HepG2 (cell line): ENCODE measurements around the gene CPNE1. TPM values are rescaled to one million over a fixed set of nuclear protein-coding genes. Genes with fewer than 3 reads are reported as not detected.

Experiments
- GATA4 ChIP-seq: sonication (generic); IDR thresholded peaks from 2 replicates; pipeline ENCODE4 v1.6.1; 2016; ENCODE audit warnings: antibody characterized with exemption, low read depth, borderline replicate concordance
- KLF16 ChIP-seq, 2 experiments: sonication (generic) in 1 of 2; formaldehyde crosslinking in 1 of 2; IDR thresholded peaks; 2 replicates each; pipeline versions ENCODE4 v1.6.1 to v1.8.0; 2016 to 2023; ENCODE audit warnings: missing genetic modification reagents in 2 of 2, missing compliant biosample characterization in 1 of 2
- PITX1 ChIP-seq: sonication (generic); formaldehyde crosslinking; IDR thresholded peaks from 2 replicates; pipeline ENCODE4 v1.5.1; 2020; ENCODE audit warnings: mild to moderate bottlenecking, missing genetic modification reagents
- RBM22 ChIP-seq: fragments of 200-400 bp; formaldehyde crosslinking; optimal IDR thresholded peaks from 2 replicates; pipeline ENCODE3; 2017; ENCODE audit warnings: mild to moderate bottlenecking, low read length, moderate library complexity
- RBM39 ChIP-seq: fragments of 200-400 bp; formaldehyde crosslinking; IDR thresholded peaks from one replicate; pipeline ENCODE4 v1.6.1; 2018; ENCODE audit warnings: antibody characterized with exemption, mild to moderate bottlenecking, low read depth, low read length; ENCODE audit not compliant: poor library complexity, severe bottlenecking
- SMAD3 ChIP-seq: sonication (generic); formaldehyde crosslinking; IDR thresholded peaks from 2 replicates; pipeline ENCODE4 v1.4.0; 2020; ENCODE audit warnings: missing genetic modification reagents
- TFAP4 ChIP-seq: sonication (generic); IDR thresholded peaks from 2 replicates; pipeline ENCODE4 v1.6.1; 2016; ENCODE audit warnings: low read depth, borderline replicate concordance
- TOE1 ChIP-seq: sonication (generic); formaldehyde crosslinking; IDR thresholded peaks from 2 replicates; pipeline ENCODE4 v1.4.0; 2020; ENCODE audit warnings: mild to moderate bottlenecking, missing genetic modification reagents
- ZC3H4 ChIP-seq: sonication (generic); formaldehyde crosslinking; IDR thresholded peaks from 2 replicates; pipeline ENCODE4 v1.4.0; 2020; ENCODE audit warnings: missing genetic modification reagents, borderline replicate concordance
- ZNF350 ChIP-seq: sonication (generic); formaldehyde crosslinking; IDR thresholded peaks from 2 replicates; pipeline ENCODE4 v1.4.0; 2020; ENCODE audit warnings: mild to moderate bottlenecking, low read depth, missing genetic modification reagents, borderline replicate concordance
- ZNF431 ChIP-seq: sonication (generic); formaldehyde crosslinking; IDR thresholded peaks from 2 replicates; pipeline ENCODE4 v1.9.0; 2022; ENCODE audit warnings: missing genetic modification reagents, low read depth, mild to moderate bottlenecking, borderline replicate concordance
- ZNF530 ChIP-seq: sonication (generic); formaldehyde crosslinking; IDR thresholded peaks from 2 replicates; pipeline ENCODE4 v1.5.0; 2020; ENCODE audit warnings: low read depth, mild to moderate bottlenecking, missing genetic modification reagents
- ZNF687 ChIP-seq: sonication (generic); formaldehyde crosslinking; IDR thresholded peaks from 2 replicates; pipeline ENCODE4 v1.5.1; 2020; ENCODE audit warnings: mild to moderate bottlenecking, missing genetic modification reagents, moderate library complexity
- ZNF703 ChIP-seq: sonication (generic); formaldehyde crosslinking; IDR thresholded peaks from 2 replicates; pipeline ENCODE4 v1.5.1; 2020; ENCODE audit warnings: missing genetic modification reagents, mild to moderate bottlenecking, moderate library complexity, borderline replicate concordance
- ZNF816 ChIP-seq: sonication (generic); formaldehyde crosslinking; IDR thresholded peaks from 2 replicates; pipeline ENCODE4 v1.8.0; 2022; ENCODE audit warnings: missing genetic modification reagents, mild to moderate bottlenecking, borderline replicate concordance
- polyA plus RNA-seq, 8 experiments: library from polyadenylated mRNA; depleted of rRNA in 3 of 8; stranded (reverse) in 7 of 8; unstranded in 1 of 8; fragments of >200 nt; fragmentation: Illumina TruSeq in 4 of 8; extraction: Trizol in 4 of 8; gene quantifications; 2 replicates each; pipeline versions ENCODE4 v1.2.1 to v1.2.3, GENCODE V29; 2011 to 2016; ENCODE audit warnings: low read depth in 4 of 8, missing spikeins in 1 of 8, mixed read lengths in 1 of 8; ENCODE audit not compliant: insufficient read depth in 1 of 8
- total RNA-seq, 5 experiments: library from RNA; depleted of rRNA; stranded (reverse); fragments of >200 nt; fragmentation: Illumina TruSeq; extraction: Trizol; gene quantifications; 2 replicates each; pipeline ENCODE4 v1.2.3, GENCODE V29; 2016; ENCODE audit warnings: low read depth in 1 of 5
- TF ChIP-seq, protein P1 (sequence below): sonication (generic); formaldehyde crosslinking; IDR thresholded peaks from 2 replicates; pipeline ENCODE4 v1.5.0; 2020; ENCODE audit warnings: mild to moderate bottlenecking, missing genetic modification reagents
- TF ChIP-seq, protein P2 (sequence below): IDR thresholded peaks from 2 replicates; pipeline ENCODE4 v1.6.1; 2016; ENCODE audit warnings: low read depth, control low read depth

CPNE1 gene
- total and polyA plus RNA-seq, 2 of the 13 experiments (the other 11 are each of a cell fraction or from before 2014, with no cell fraction given): 408 to 431 TPM

DNA sequence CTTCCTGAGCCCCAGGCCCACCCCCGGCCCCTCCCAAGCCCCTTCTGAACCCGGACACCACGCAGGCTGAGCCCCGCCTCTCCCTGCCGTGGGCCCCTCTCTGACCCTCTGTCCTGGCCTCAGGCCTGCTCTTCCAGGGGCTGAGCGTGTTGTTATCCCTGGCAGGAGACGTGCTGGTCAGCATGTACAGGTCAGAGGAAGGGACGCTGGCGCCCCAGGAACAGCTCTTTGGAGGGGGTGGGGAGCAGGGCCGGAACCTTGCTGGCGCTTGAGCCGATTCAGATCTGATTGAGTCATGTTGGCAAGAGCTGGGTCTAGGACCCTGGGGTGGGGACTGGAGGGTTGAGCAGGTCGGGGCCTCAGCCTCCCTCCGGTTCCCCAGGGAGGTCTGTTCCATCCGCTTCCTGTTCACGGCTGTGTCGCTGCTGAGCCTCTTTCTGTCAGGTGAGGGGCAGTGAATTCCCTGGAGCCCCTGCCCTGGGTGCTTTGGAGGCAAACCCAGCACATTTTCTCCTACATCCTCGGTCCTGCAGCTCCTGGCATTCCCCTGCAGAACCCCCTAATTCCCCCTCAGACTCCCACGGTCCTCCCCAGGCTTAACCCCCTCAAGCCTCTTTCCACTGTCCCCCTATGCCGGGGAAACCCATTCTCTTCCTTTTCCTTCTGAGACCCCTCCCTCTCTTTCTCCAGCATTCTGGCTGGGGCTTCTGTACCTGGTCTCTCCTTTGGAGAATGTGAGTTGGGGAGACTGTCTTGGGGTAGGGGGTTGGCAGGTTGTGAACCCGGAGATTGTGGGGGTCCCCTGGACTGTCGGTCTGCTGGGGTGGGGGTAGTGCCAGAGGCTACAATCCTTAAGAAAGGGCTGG is 47.1 kb downstream of the CPNE1 start (continued):
- TF ChIP-seq, protein P1, sequence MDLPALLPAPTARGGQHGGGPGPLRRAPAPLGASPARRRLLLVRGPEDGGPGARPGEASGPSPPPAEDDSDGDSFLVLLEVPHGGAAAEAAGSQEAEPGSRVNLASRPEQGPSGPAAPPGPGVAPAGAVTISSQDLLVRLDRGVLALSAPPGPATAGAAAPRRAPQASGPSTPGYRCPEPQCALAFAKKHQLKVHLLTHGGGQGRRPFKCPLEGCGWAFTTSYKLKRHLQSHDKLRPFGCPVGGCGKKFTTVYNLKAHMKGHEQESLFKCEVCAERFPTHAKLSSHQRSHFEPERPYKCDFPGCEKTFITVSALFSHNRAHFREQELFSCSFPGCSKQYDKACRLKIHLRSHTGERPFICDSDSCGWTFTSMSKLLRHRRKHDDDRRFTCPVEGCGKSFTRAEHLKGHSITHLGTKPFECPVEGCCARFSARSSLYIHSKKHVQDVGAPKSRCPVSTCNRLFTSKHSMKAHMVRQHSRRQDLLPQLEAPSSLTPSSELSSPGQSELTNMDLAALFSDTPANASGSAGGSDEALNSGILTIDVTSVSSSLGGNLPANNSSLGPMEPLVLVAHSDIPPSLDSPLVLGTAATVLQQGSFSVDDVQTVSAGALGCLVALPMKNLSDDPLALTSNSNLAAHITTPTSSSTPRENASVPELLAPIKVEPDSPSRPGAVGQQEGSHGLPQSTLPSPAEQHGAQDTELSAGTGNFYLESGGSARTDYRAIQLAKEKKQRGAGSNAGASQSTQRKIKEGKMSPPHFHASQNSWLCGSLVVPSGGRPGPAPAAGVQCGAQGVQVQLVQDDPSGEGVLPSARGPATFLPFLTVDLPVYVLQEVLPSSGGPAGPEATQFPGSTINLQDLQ (CRISPR knock-in tag): peak; percentile 77; the same call in 1 of the 2 replicates
- TF ChIP-seq KLF16 (CRISPR knock-in tag; IDR thresholded peaks at IDR 0.05) (peak in 1 of 2 experiments; percentile 62; a peak in 1 of 4 replicates), ZNF431 (CRISPR knock-in tag) (peak; percentile 24; the same call in 1 of the 2 replicates), ZNF687 (CRISPR knock-in tag) (peak; percentile 89), TOE1 (CRISPR knock-in tag) (no peak; the same call in 1 of the 2 replicates), ZNF530 (0 out of 2 replicates have a peak, but pooled peaks have one; percentile 31), TFAP4 (peak; percentile 54; the same call in 1 of the 2 replicates), ZNF350 (CRISPR knock-in tag) (0 out of 2 replicates have a peak, but pooled peaks have one; percentile 72), PITX1 (peak; percentile 79), RBM22 (peak; percentile 37), GATA4 (peak; percentile 40; the same call in 1 of the 2 replicates), RBM39 (peak; percentile 81), ZNF703 (CRISPR knock-in tag) (no peak), SMAD3 (CRISPR knock-in tag) (peak; percentile 40; the same call in 1 of the 2 replicates), ZC3H4 (CRISPR knock-in tag) (0 out of 2 replicates have a peak, but pooled peaks have one; percentile 40), ZNF816 (0 out of 2 replicates have a peak, but pooled peaks have one; percentile 81)
- TF ChIP-seq, protein P2, sequence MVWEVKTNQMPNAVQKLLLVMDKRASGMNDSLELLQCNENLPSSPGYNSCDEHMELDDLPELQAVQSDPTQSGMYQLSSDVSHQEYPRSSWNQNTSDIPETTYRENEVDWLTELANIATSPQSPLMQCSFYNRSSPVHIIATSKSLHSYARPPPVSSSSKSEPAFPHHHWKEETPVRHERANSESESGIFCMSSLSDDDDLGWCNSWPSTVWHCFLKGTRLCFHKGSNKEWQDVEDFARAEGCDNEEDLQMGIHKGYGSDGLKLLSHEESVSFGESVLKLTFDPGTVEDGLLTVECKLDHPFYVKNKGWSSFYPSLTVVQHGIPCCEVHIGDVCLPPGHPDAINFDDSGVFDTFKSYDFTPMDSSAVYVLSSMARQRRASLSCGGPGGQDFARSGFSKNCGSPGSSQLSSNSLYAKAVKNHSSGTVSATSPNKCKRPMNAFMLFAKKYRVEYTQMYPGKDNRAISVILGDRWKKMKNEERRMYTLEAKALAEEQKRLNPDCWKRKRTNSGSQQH: peak; percentile 55; the same call in 1 of the 2 replicates
